Small intestine (tissue), 7 donors: Measurements from ENCODE around the gene DPP4. TPM values are rescaled to one million over a fixed set of nuclear protein-coding genes. Genes with fewer than 3 reads are reported as not detected.

ENCODE experiments used
- DNase-seq, 2 donors: peaks; one replicate each; pipeline versions ENCODE4 v3.0.0 to v3.0.0-alpha.2; 2013
- FAIRE-seq: peaks from 2 replicates; lab custom pipeline; 2012; peaks lifted over from hg19 to GRCh38; lab: Jason Lieb, UNC
- H3K27ac ChIP-seq, 3 donors: one replicate each; pipeline ENCODE4 v1.5.1; 2013; ENCODE audit warnings: low read length in 2 of 3, mild to moderate bottlenecking in 2 of 3, control low read depth in 1 of 3, inconsistent platforms in 1 of 3, low read depth in 1 of 3, moderate library complexity in 1 of 3
- H3K27me3 ChIP-seq, 3 donors: one replicate each; pipeline ENCODE4 v1.6.1; 2013; ENCODE audit warnings: low read length in 3 of 3, inconsistent platforms in 1 of 3; ENCODE audit not compliant: control insufficient read depth in 3 of 3, insufficient read depth in 3 of 3
- H3K36me3 ChIP-seq, 3 donors: one replicate each; pipeline ENCODE4 v1.6.1; 2013; ENCODE audit warnings: low read length in 3 of 3, inconsistent platforms in 1 of 3, low read depth in 1 of 3, mild to moderate bottlenecking in 1 of 3, moderate library complexity in 1 of 3; ENCODE audit not compliant: control insufficient read depth in 3 of 3, insufficient read depth in 2 of 3
- H3K4me1 ChIP-seq, 3 donors: one replicate each; pipeline ENCODE4 v1.6.1; 2013; ENCODE audit warnings: low read length in 2 of 3, inconsistent platforms in 1 of 3, low read depth in 1 of 3, mild to moderate bottlenecking in 1 of 3, moderate library complexity in 1 of 3; ENCODE audit not compliant: control insufficient read depth in 3 of 3, insufficient read depth in 2 of 3
- H3K4me3 ChIP-seq, 3 donors: one replicate each; pipeline ENCODE4 v1.5.1; 2013; ENCODE audit warnings: low read length in 3 of 3, control low read depth in 1 of 3, inconsistent platforms in 1 of 3, low read depth in 1 of 3, mild to moderate bottlenecking in 1 of 3, moderate library complexity in 1 of 3
- H3K9me3 ChIP-seq, 2 donors: one replicate each; pipeline ENCODE4 v1.6.1; 2013; ENCODE audit warnings: low read depth in 1 of 2, low read length in 1 of 2; ENCODE audit not compliant: control insufficient read depth in 2 of 2, insufficient read depth in 1 of 2
- WGBS, 3 donors: extraction: QIAGEN DNeasy Blood & Tissue Kit; methylation state at CpG; one replicate each; pipeline ENCODE4 v1.1.7; 2013; 5-methylcytosine and 5-hydroxymethylcytosine counted together
- polyA plus RNA-seq, 4 donors: library from polyadenylated mRNA; stranded (reverse) in 3 of 4; unstranded in 1 of 4; fragments of 200-250 nt in 3 of 4; fragments of 120-200 nt in 1 of 4; gene quantifications; one replicate each; pipeline versions ENCODE4 v1.2.1 to v1.2.3, GENCODE V29; 2013
- donor health status: healthy with polysubstance abuse.
- donor health status: control.
- donor health status: control.
- donor health status: Bipolar disorder and iron deficiency.
- donor health status: healthy.

DPP4 gene
- polyA plus RNA-seq, 4 donors: 35.8 to 253 (median 52.0) TPM

DNA sequence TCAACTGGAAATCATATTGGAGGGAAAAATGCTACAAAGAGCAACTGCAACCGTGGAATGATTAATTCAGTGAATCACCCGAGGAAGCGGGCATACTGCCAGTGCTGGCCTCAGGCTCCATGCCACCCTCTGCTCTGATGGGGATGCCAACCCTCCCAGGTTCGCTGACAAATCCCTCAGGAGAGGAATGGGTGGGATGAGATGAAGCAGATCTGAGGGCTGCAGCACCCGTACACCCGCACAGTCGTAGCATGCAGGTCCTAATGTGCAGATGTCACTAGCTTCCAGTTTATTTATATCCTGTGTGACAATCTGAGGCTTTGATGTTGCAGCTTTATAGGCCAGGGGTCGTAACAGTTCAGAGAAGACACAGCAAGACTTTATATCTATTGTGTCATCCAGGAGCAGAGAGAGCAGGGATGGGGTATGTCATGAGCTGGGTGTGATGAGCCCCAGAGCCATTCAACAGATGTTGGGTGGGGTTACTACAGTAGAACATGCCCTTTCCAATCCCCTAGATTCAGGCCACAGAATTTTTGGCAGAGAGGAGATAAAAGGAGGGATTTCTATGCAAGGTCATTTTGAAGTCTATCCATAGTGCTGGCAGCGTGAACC is 44.6 kb downstream of the DPP4 start:
- H3K4me1 ChIP-seq: peaks cover 0 to 6% (median 3%) of the 10 kb centered on the region in 3 donors
- H3K4me3 ChIP-seq: no peak overlapping the region
- H3K36me3 ChIP-seq: peaks cover 3 to 38% (median 10%) of the 10 kb centered on the region in 3 donors
- DNase-seq (peak in 1 of 2 donors; percentile 38), FAIRE-seq (no peak)
- WGBS, 3 donors: 58 to 69% (median 64%) methylated on average over 9 of the region's 9 CpGs
- H3K9me3 ChIP-seq: no peaks in the 10 kb centered on the region
- H3K27me3 ChIP-seq: no peaks in the 10 kb centered on the region
- H3K27ac ChIP-seq: no peak overlapping the region

- Histone ChIP-seq H3K9me3 (no peaks in the 10 kb centered on the region), H3K27me3 (no peaks in the 10 kb centered on the region), H3K4me1 (peaks cover 0 to 6% (median 3%) of the 10 kb centered on the region in 3 donors), H3K36me3 (peaks cover 3 to 44% (median 9%) of the 10 kb centered on the region in 3 donors), H3K27ac (no peak overlapping the region), H3K4me3 (no peak overlapping the region)
- no peak for DNase-seq
- 90 to 96% (median 93%) methylated on average over 4 of the region's 4 CpGs for WGBS, 3 donors
- no peak for FAIRE-seq
Measured at GRCh38 chr2:162028511-162028910, 45.5 kb downstream of the DPP4 start.

DNA sequence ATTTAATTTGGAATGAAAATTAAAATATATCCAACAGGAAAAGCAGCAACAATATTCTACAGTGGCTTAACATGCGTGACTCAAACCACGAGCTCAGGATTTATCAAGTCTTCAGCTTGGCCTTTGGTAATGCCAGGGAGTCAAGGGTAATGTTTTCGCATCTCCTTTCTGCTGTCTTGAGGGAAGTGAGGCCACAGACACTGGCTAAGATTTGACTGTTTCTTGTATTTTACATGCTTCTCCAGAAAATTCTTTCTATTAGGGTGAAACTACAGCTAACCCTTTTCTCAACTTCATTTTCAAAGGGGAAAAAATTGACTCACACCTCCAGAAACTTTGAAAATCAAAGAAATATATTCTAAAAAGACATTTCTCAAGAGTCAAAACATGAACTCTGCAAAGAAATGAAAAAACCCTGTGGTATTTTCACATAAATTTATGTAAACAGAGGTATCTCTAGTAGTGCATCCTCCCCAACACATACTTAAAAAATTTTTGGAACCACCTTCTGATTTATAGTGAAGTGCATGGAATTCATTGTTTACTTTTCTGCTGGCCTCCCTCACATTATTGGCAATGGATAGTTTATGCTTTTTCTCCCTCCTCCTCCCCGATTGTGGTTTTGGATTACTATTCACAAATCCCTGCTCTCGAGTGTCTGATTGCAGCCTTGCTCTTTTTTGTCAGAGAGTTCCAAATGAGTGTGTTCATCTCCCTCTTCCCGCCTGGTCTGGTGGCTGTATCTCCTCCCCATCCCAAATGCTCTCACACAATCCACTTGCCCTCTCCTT is 48.7 kb downstream of the DPP4 start:
- 72 to 89% (median 83%) methylated on average over 6 of the region's 6 CpGs for WGBS, 3 donors
- H3K27me3 ChIP-seq: no peaks in the 10 kb centered on the region
- peaks cover 0 to 28% (median 2%) of the 10 kb centered on the region in 3 donors for H3K36me3 ChIP-seq
- no peak for DNase-seq
- no peak for FAIRE-seq
- peaks cover 0 to 6% (median 3%) of the 10 kb centered on the region in 3 donors for H3K4me1 ChIP-seq
- no peaks in the 10 kb centered on the region for H3K9me3 ChIP-seq
- no peak overlapping the region for H3K4me3 ChIP-seq
- H3K27ac ChIP-seq: no peak overlapping the region

DNA sequence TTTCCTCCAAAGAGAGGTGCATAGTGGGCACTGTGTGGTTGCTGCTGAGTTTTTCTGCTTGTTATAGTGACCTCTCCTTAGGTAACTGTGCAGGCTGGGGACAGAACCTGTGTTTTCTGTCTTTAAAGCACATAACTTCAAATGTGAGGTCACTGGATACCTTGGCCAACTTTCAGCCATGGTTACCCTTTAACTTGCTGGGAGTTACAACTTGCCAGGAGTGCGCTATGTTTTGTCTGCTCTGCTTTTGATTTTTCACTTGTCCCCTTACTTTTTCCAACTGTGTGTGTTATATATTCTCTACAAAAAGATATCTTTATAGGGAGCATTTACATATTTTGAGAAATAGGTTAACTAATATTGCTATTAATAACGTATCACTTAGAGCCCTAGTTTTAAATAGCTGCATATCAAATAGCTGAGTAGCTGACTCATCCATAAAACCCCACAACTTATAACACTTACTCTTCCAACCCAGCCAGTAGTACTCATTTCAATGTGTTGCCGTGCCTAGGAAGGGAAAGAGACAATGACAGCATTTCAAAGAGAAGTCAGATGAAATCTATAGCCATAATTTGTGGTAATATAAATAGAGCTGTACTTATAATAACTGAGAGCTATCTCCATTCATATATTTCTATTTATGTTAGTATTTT is 51.6 kb downstream of the DPP4 start:
- DNase-seq (no peak), FAIRE-seq (no peak)
- no peaks in the 10 kb centered on the region for H3K27me3 ChIP-seq
- 41 to 70% (median 54%) methylated on average over 3 of the region's 3 CpGs for WGBS, 3 donors
- H3K9me3 ChIP-seq: no peaks in the 10 kb centered on the region
- H3K36me3 ChIP-seq: peaks cover 0 to 35% (median 10%) of the 10 kb centered on the region in 3 donors
- peaks cover 0 to 3% (median 0%) of the 10 kb centered on the region in 3 donors for H3K4me1 ChIP-seq
- H3K27ac ChIP-seq: no peak overlapping the region
- H3K4me3 ChIP-seq: no peak overlapping the region

GRCh38 chr2:162021516-162022058 is 52.4 kb downstream of the DPP4 start:
- Histone ChIP-seq H3K9me3 (no peaks in the 10 kb centered on the region), H3K4me1 (no peaks in the 10 kb centered on the region), H3K27ac (no peak overlapping the region), H3K27me3 (no peaks in the 10 kb centered on the region), H3K4me3 (no peak overlapping the region), H3K36me3 (peaks cover 0 to 37% (median 12%) of the 10 kb centered on the region in 3 donors)
- DNase-seq: no peak
- FAIRE-seq: no peak
- WGBS, 3 donors: 82 to 96% (median 84%) methylated on average over 7 of the region's 7 CpGs

DNA sequence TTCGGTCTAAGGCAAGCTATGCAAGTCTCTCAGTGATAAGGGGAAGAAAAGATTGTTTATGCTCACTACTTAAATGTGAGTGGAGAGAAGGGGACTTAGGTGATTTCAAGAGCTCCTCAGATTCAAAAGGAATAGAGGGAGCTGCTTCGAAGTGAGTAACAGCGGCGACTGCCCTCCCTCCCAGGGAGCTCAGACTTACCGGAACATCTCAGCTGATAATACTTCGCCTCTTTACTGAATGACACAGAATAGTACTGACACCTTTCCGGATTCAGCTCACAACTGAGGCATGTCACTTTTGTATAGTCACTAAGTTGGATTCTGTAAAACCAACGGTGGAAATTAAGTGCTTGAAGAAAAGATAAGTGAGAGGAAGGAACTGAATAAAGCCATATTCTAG is 55.5 kb downstream of the DPP4 start:
- H3K4me3 ChIP-seq: no peak overlapping the region
- peaks cover 0 to 26% (median 10%) of the 10 kb centered on the region in 3 donors for H3K36me3 ChIP-seq
- H3K9me3 ChIP-seq: no peaks in the 10 kb centered on the region
- WGBS, 3 donors: 84 to 88% (median 85%) methylated on average over 8 of the region's 8 CpGs
- no peak overlapping the region for H3K27ac ChIP-seq
- no peaks in the 10 kb centered on the region for H3K4me1 ChIP-seq
- DNase-seq (no peak), FAIRE-seq (no peak)
- H3K27me3 ChIP-seq: no peaks in the 10 kb centered on the region

GRCh38 chr2:162017233-162017632 is 56.8 kb downstream of the DPP4 start:
- Histone ChIP-seq H3K36me3 (peaks cover 0 to 20% (median 10%) of the 10 kb centered on the region in 3 donors), H3K4me1 (peaks cover 0 to 5% (median 3%) of the 10 kb centered on the region in 3 donors), H3K9me3 (no peaks in the 10 kb centered on the region), H3K27ac (no peak overlapping the region), H3K4me3 (no peak overlapping the region), H3K27me3 (no peaks in the 10 kb centered on the region)
- FAIRE-seq (no peak), DNase-seq (no peak)
- 90 to 97% (median 91%) methylated on average over 3 of the region's 3 CpGs for WGBS, 3 donors

- peaks cover 0 to 20% (median 12%) of the 10 kb centered on the region in 3 donors for H3K36me3 ChIP-seq
- no peak overlapping the region for H3K4me3 ChIP-seq
- H3K27me3 ChIP-seq: no peaks in the 10 kb centered on the region
- peaks cover 3 to 8% (median 7%) of the 10 kb centered on the region in 3 donors for H3K4me1 ChIP-seq
- no peak for FAIRE-seq
- H3K9me3 ChIP-seq: no peaks in the 10 kb centered on the region
- 37 to 51% (median 45%) methylated on average over 2 of the region's 2 CpGs for WGBS, 3 donors
- DNase-seq: no peak
- H3K27ac ChIP-seq: no peak overlapping the region
Measured at GRCh38 chr2:162016080-162016479, 57.9 kb downstream of the DPP4 start.
